ENCODE measurements around the gene CUL9. TPM values are rescaled to one million over a fixed set of nuclear protein-coding genes. Genes with fewer than 3 reads are reported as not detected.
A peak's percentile ranks its signal among the peaks of the same experiment; 100 is the strongest.

CUL9 gene
- total RNA-seq, 1 donor from 2014 or later: 37.4 TPM

DNA sequence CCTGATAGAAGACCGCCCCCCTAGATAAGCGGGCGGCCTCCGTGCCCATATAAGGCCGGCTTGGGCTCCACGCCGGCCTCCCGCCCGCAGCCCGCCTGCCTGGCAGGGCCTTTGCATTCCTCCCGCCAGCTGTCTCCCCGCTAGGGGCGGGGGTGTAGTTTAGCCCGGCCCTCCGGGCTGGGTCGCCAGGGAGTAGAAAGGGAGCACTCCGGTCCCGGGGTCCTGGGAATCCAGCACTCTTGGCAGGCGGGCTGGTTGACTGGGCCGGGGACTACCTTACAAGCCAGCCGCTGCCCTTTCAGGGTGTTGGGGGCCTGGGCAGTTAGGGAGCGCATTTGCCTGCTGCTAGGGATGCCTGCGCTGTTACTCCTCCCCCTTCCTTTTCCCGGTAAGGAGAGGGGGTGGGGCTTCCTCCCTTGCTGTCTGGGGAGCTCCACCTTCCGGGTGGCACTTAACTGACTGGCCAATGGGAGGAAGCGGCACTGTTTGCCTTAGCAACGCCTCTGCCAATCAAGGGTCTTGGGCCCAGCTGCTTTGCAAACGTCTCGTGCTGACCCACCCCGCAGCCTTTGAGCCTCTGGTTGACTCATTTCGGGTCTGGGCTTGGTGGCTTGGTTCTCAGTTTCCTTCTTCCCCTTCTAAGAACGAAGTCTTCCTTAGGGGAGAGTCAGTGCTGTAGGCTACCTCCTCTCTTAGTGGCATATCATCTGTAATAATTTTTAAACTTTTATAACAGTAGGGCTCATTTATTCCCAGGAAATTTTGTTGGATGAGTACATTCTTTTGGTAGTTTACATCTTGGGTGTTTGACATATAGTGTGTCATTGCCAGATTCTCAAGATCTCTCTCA, 7.5 kb upstream of the CUL9 start:
- Histone ChIP-seq H3K9me3 (no peaks in the 10 kb centered on the region), H3K4me1 (peaks cover 37% of the 10 kb centered on the region), H3K27me3 (no peaks in the 10 kb centered on the region), H3K27ac (peak overlapping the region; percentile 88), H3K4me3 (peak overlapping the region; percentile 97), H3K36me3 (peaks cover 41% of the 10 kb centered on the region)
- ATAC-seq (peak; percentile 86), DNase-seq (peak; percentile 96)
- intact Hi-C loops (cut with DNase I): no loop called here
- TF ChIP-seq CTCF (IDR thresholded peaks at IDR 0.05): peak; percentile 17

DNA sequence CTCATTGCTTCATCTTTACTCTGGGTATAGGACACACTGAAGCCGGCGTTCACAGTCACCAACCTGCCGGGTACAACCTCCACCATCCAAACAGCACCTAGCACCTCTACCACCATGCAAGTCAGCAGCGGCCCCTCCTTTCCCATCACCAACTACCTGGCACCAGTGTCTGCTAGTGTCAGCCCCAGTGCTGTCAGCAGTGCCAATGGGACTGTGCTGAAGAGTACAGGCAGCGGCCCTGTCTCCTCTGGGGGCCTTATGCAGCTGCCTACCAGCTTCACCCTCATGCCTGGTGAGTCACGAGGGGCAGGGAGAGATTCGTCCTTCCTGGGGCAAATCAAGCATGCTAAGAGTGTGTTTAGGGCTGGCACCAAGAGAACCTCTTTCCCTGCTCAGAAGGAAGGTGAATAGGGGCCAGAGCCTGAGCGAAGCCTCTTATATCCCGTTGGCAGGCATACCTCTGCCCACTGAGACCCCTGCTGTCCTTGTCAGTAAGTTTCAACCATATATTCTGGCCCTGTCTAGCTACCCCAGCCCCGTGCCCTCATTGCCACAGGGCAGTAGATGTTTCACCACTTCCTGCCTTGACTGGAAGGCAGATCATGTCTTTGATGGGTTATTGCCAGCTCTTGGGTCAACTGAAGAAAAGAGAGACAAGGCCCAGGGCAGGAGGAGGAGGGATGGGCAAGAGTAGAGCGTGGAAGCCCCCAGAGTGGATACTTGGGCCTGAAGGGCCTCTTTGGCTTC, 6.1 kb upstream of the CUL9 start:
- no peaks in the 10 kb centered on the region for H3K27me3 ChIP-seq
- H3K27ac ChIP-seq: peak overlapping the region; percentile 88
- no peaks in the 10 kb centered on the region for H3K9me3 ChIP-seq
- H3K36me3 ChIP-seq: peaks cover 52% of the 10 kb centered on the region
- no peak for TF ChIP-seq CTCF (IDR thresholded peaks at IDR 0.05)
- ATAC-seq (no peak), DNase-seq (no peak)
- intact Hi-C loops (cut with DNase I): no loop called here
- H3K4me3 ChIP-seq: no peak overlapping the region
- peaks cover 30% of the 10 kb centered on the region for H3K4me1 ChIP-seq

DNA sequence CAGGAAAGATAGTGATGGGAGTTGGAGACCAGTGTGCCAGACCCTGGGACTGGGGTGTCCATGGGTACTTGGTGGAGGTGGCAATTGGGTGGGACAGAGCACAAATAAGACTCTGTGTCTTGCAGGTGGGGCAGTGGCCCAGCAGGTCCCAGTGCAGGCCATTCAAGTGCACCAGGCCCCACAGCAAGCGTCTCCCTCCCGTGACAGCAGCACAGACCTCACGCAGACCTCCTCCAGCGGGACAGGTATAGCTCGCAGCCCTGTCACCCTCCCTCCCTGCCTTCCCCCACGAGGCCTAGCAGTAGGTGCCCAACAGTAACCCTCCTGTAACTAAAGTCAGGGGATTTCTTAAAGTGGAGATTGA, 5.6 kb upstream of the CUL9 start:
- intact Hi-C loops (cut with DNase I): no loop called here
- H3K4me1 ChIP-seq: peaks cover 31% of the 10 kb centered on the region
- no peaks in the 10 kb centered on the region for H3K27me3 ChIP-seq
- no peak overlapping the region for H3K4me3 ChIP-seq
- H3K9me3 ChIP-seq: no peaks in the 10 kb centered on the region
- H3K36me3 ChIP-seq: peaks cover 52% of the 10 kb centered on the region
- TF ChIP-seq CTCF (IDR thresholded peaks at IDR 0.05): no peak
- peak overlapping the region; percentile 88 for H3K27ac ChIP-seq
- DNase-seq (no peak), ATAC-seq (no peak)

- Histone ChIP-seq H3K36me3 (peaks cover 52% of the 10 kb centered on the region), H3K27me3 (no peaks in the 10 kb centered on the region), H3K4me3 (no peak overlapping the region), H3K9me3 (no peaks in the 10 kb centered on the region), H3K27ac (no peak overlapping the region), H3K4me1 (peaks cover 34% of the 10 kb centered on the region)
- no peak for ATAC-seq
- no peak for TF ChIP-seq CTCF (IDR thresholded peaks at IDR 0.05)
- intact Hi-C loops (cut with DNase I): no loop called here
- no peak for DNase-seq
Observed at GRCh38 chr6:43178150-43178549, 3.8 kb upstream of the CUL9 start.

GRCh38 chr6:43178951-43179830, 2.8 kb upstream of the CUL9 start:
- ATAC-seq (no peak), DNase-seq (no peak)
- Histone ChIP-seq H3K4me1 (peaks cover 26% of the 10 kb centered on the region), H3K36me3 (peaks cover 52% of the 10 kb centered on the region), H3K27ac (no peak overlapping the region), H3K9me3 (no peaks in the 10 kb centered on the region), H3K27me3 (no peaks in the 10 kb centered on the region), H3K4me3 (no peak overlapping the region)
- intact Hi-C loops (cut with DNase I): no loop called here
- TF ChIP-seq CTCF (IDR thresholded peaks at IDR 0.05): no peak

Measured in upper lobe of right lung (tissue), 1 donor.